Stimulated activated CD4-positive, alpha-beta T cell treated with anti-CD3 and anti-CD28 coated beads, Interleukin-2, amount 100 ng/mL, for 48 hours (primary cell): ENCODE data around the gene CSRP2.

Experiments
- DNase-seq, 2 donors: peaks; one replicate each; pipeline ENCODE4 v3.0.0-alpha.2; 2020

Gene CSRP2

GRCh38 chr12:76859611-76860010, 19.2 kb downstream of the CSRP2 start:
- DNase-seq: no peak

- DNase-seq: no peak
These were observed 22.7 kb downstream of the CSRP2 start for GRCh38 chr12:76856018-76856644.

GRCh38 chr12:76855271-76855670, 23.5 kb downstream of the CSRP2 start:
- DNase-seq: no peak

- DNase-seq: no peak
These were observed 26.7 kb downstream of the CSRP2 start for GRCh38 chr12:76852106-76852505.

GRCh38 chr12:76848132-76848531, 30.7 kb downstream of the CSRP2 start:
- no peak for DNase-seq

GRCh38 chr12:76847260-76847659, 31.6 kb downstream of the CSRP2 start:
- no peak for DNase-seq

- DNase-seq: no peak
These were observed 42.2 kb downstream of the CSRP2 start for GRCh38 chr12:76836633-76837032.

GRCh38 chr12:76830436-76830835, 48.4 kb downstream of the CSRP2 start:
- no peak for DNase-seq

GRCh38 chr12:76820888-76821482, 57.8 kb downstream of the CSRP2 start:
- no peak for DNase-seq

GRCh38 chr12:76813972-76814371, 64.8 kb downstream of the CSRP2 start:
- no peak for DNase-seq

GRCh38 chr12:76813265-76813664, 65.6 kb downstream of the CSRP2 start:
- DNase-seq: no peak

GRCh38 chr12:76811976-76812375, 66.8 kb downstream of the CSRP2 start:
- DNase-seq: no peak

- DNase-seq: no peak
These were observed 68.0 kb downstream of the CSRP2 start for GRCh38 chr12:76810671-76811419.
